MM.1S (cell line): Measurements from ENCODE around the gene SYNE2.

ENCODE experiments used
- DNase-seq: peaks from one replicate; pipeline ENCODE4 v3.0.0-alpha.2; 2015
- H2AFZ ChIP-seq: fragments of 300-600 bp; sonication (generic); 2 replicates; pipeline ENCODE4 v1.6.0; 2016; ENCODE audit warnings: antibody characterized with exemption, low read length
- H3F3A ChIP-seq: fragments of 300-600 bp; sonication (generic); 2 replicates; pipeline ENCODE4 v1.6.1; 2016; ENCODE audit warnings: mild to moderate bottlenecking, antibody characterized with exemption, low read length, moderate library complexity, mixed read lengths; ENCODE audit not compliant: insufficient read depth
- H3K27ac ChIP-seq: fragments of 300-600 bp; sonication (generic); 2 replicates; pipeline ENCODE4 v1.5.1; 2016; ENCODE audit warnings: mild to moderate bottlenecking, low read length
- H3K27me3 ChIP-seq: fragments of 300-600 bp; sonication (generic); replicated peaks from 2 replicates; pipeline ENCODE4 v1.6.0; 2016; ENCODE audit warnings: low read length; ENCODE audit not compliant: insufficient read depth
- H3K36me3 ChIP-seq: fragments of 300-600 bp; sonication (generic); replicated peaks from 2 replicates; pipeline ENCODE4 v1.6.1; 2016; ENCODE audit warnings: mild to moderate bottlenecking, low read length, mixed read lengths; ENCODE audit not compliant: insufficient read depth
- H3K4me1 ChIP-seq: fragments of 300-600 bp; sonication (generic); 2 replicates; pipeline ENCODE4 v1.6.1; 2016; ENCODE audit warnings: low read length, mixed read lengths
- H3K4me2 ChIP-seq: fragments of 300-600 bp; sonication (generic); 2 replicates; pipeline ENCODE4 v1.6.0; 2016; ENCODE audit warnings: low read depth, low read length
- H3K4me3 ChIP-seq: fragments of 300-600 bp; sonication (generic); 2 replicates; pipeline ENCODE4 v1.5.1; 2016; ENCODE audit warnings: low read length, mixed read lengths
- H3K79me2 ChIP-seq: fragments of 300-600 bp; sonication (generic); 2 replicates; pipeline ENCODE4 v1.6.1; 2016; ENCODE audit warnings: mixed run types, low read length, mixed read lengths
- H3K9ac ChIP-seq: fragments of 300-600 bp; sonication (generic); 2 replicates; pipeline ENCODE4 v1.6.1; 2016; ENCODE audit warnings: low read length, mixed read lengths
- H3K9me2 ChIP-seq: fragments of 300-600 bp; sonication (generic); replicated peaks from 2 replicates; pipeline ENCODE4 v1.6.1; 2016; ENCODE audit warnings: mild to moderate bottlenecking, low read length, mixed read lengths; ENCODE audit not compliant: insufficient read depth
- H3K9me3 ChIP-seq: fragments of 300-600 bp; sonication (generic); replicated peaks from 2 replicates; pipeline ENCODE4 v1.6.1; 2016; ENCODE audit warnings: mild to moderate bottlenecking, low read length, mixed read lengths; ENCODE audit not compliant: insufficient read depth
- H4K20me1 ChIP-seq: fragments of 300-600 bp; sonication (generic); 2 replicates; pipeline ENCODE4 v1.6.1; 2016; ENCODE audit warnings: mild to moderate bottlenecking, low read length, moderate library complexity, mixed read lengths; ENCODE audit not compliant: insufficient read depth
- EZH2 ChIP-seq: fragments of 300-600 bp; sonication (generic); optimal IDR thresholded peaks from 2 replicates; pipeline ENCODE3; 2017; ENCODE audit warnings: low read depth, mild to moderate bottlenecking, antibody characterized with exemption, low read length, mixed read lengths
- EZH2phosphoT487 ChIP-seq: fragments of 300-600 bp; sonication (generic); IDR thresholded peaks from 2 replicates; pipeline ENCODE4 v1.6.1; 2018; ENCODE audit warnings: antibody characterized with exemption, low read length
- TF ChIP-seq, protein P1 (sequence below): fragments of 300-600 bp; sonication (generic); IDR thresholded peaks from 2 replicates; pipeline ENCODE4 v1.5.1; 2016; ENCODE audit warnings: antibody characterized with exemption, low read length, mixed read lengths

SYNE2 gene

DNA sequence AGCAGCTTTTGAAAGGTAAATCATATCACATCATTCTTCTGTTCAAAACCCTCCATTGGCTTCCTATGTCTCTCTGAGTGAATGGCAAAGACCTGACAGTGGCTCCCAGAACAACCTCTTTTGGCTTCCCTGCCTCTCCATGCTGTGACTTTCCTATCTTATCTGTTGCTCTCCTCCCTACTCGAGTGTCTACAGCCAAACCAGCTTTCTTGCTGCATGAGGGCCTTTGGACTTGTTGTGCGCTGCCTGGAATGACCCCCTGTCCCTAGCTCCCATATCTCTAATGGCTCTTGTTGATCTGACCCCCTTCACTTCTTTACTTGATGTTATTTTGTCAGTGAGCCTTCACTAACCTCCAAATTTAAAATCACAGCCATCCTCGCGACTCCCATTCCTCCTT is 2.5 kb downstream of the SYNE2 start:
- H2AFZ ChIP-seq = no peak overlapping the region
- H3K36me3 ChIP-seq = no peaks in the 10 kb centered on the region
- H3K27me3 ChIP-seq = no peaks in the 10 kb centered on the region
- no peak overlapping the region for H3K4me2 ChIP-seq
- no peaks in the 10 kb centered on the region for H3F3A ChIP-seq
- TF ChIP-seq EZH2 = no peak
- no peak overlapping the region for H3K27ac ChIP-seq
- H3K9ac ChIP-seq = no peak overlapping the region
- H3K9me3 ChIP-seq = no peaks in the 10 kb centered on the region
- no peaks in the 10 kb centered on the region for H3K9me2 ChIP-seq
- no peaks in the 10 kb centered on the region for H4K20me1 ChIP-seq
- H3K4me1 ChIP-seq = no peaks in the 10 kb centered on the region
- no peak overlapping the region for H3K4me3 ChIP-seq
- DNase-seq = no peak
- peaks cover 55% of the 10 kb centered on the region for H3K79me2 ChIP-seq

DNA sequence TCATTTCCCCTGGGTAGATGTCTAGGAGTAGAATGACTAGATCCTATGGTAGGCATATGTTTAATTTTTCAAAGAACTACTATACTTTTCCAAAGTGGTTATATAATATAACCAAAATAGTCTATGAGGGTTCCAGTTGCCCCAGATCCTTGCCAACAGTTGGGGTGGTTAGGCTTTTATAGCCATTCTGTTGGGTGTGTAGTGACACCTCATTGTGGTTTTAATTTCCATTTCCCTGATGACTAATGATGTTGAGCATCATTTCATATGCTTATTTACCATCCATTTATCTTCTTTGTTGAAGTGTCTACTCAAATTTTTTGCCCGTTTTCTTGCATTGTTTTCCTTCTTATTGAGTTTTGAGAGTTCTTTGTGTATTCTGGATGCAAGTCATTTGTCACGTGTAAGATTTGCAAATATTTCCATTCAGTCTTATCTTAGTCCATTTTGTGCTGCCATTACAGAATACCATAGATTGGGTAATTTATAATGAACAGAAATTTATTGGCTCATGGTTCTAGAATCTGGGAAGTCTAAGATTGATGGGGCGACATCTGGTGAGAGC is 4.7 kb downstream of the SYNE2 start:
- Histone ChIP-seq H3K79me2 (peaks cover 73% of the 10 kb centered on the region), H3K9me2 (no peaks in the 10 kb centered on the region), H3F3A (no peaks in the 10 kb centered on the region), H3K4me2 (no peak overlapping the region), H3K9me3 (no peaks in the 10 kb centered on the region), H2AFZ (no peak overlapping the region), H3K9ac (no peak overlapping the region), H3K27ac (no peak overlapping the region), H3K4me1 (no peaks in the 10 kb centered on the region), H3K27me3 (no peaks in the 10 kb centered on the region), H3K36me3 (no peaks in the 10 kb centered on the region), H3K4me3 (no peak overlapping the region), H4K20me1 (no peaks in the 10 kb centered on the region)
- no peak for DNase-seq
- TF ChIP-seq EZH2phosphoT487 (no peak), EZH2 (no peak)
- TF ChIP-seq, protein P1, sequence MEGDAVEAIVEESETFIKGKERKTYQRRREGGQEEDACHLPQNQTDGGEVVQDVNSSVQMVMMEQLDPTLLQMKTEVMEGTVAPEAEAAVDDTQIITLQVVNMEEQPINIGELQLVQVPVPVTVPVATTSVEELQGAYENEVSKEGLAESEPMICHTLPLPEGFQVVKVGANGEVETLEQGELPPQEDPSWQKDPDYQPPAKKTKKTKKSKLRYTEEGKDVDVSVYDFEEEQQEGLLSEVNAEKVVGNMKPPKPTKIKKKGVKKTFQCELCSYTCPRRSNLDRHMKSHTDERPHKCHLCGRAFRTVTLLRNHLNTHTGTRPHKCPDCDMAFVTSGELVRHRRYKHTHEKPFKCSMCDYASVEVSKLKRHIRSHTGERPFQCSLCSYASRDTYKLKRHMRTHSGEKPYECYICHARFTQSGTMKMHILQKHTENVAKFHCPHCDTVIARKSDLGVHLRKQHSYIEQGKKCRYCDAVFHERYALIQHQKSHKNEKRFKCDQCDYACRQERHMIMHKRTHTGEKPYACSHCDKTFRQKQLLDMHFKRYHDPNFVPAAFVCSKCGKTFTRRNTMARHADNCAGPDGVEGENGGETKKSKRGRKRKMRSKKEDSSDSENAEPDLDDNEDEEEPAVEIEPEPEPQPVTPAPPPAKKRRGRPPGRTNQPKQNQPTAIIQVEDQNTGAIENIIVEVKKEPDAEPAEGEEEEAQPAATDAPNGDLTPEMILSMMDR = no peak

DNA sequence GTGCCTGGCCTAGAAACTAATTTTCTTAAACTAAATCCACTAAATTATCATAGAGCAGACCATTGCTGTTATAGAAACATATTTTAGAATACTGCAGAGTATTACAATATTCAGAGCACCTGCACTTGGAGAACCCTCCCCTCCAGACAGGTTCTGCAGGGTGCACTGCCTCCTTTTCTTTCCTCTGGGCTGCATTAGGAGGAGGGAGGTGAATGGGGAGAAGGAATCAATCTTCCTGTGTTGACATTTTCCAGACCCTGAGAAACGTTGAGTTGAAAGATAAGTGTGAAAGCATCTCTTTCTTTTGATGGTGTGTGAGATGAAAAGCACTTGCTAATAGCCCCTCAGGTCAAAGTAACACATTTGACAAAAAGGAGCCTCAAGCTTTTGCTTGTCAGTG is 7.3 kb downstream of the SYNE2 start:
- Histone ChIP-seq H2AFZ (no peak overlapping the region), H3K9me3 (no peaks in the 10 kb centered on the region), H3K36me3 (no peaks in the 10 kb centered on the region), H3K9ac (no peak overlapping the region), H3K4me1 (no peaks in the 10 kb centered on the region), H3K27ac (no peak overlapping the region), H3K4me2 (no peak overlapping the region), H4K20me1 (no peaks in the 10 kb centered on the region), H3F3A (peaks cover 7% of the 10 kb centered on the region), H3K79me2 (peaks cover 69% of the 10 kb centered on the region), H3K27me3 (no peaks in the 10 kb centered on the region), H3K4me3 (no peak overlapping the region), H3K9me2 (no peaks in the 10 kb centered on the region)
- DNase-seq = no peak
- no peak for TF ChIP-seq EZH2
- TF ChIP-seq, protein P1 = no peak
- TF ChIP-seq EZH2phosphoT487 = no peak

DNA sequence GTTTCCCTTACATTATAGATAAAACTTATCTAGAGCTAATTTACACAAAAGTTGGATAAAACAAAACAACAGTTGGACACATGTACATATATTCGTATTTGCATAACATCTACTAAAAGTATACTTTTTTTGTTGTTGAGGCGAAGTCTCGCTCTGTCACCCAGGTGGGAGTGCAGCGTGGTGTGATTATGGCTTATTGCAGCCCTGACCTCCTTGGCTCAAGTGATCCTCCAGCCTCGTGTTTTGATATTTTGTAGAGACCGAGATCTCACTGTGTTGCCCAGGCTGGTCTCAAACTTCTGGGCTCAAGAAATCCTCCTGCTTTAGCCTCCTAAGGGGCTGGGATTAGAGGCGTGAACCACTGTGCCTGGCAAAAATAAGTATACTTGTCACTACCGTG is 9.4 kb downstream of the SYNE2 start:
- no peaks in the 10 kb centered on the region for H3K9me2 ChIP-seq
- H3K4me2 ChIP-seq = no peak overlapping the region
- no peak for TF ChIP-seq EZH2
- no peak for TF ChIP-seq EZH2phosphoT487
- TF ChIP-seq, protein P1 = no peak
- no peak overlapping the region for H3K27ac ChIP-seq
- no peaks in the 10 kb centered on the region for H4K20me1 ChIP-seq
- H3F3A ChIP-seq = peaks cover 7% of the 10 kb centered on the region
- DNase-seq = no peak
- H2AFZ ChIP-seq = no peak overlapping the region
- no peaks in the 10 kb centered on the region for H3K9me3 ChIP-seq
- no peak overlapping the region for H3K4me3 ChIP-seq
- H3K27me3 ChIP-seq = no peaks in the 10 kb centered on the region
- H3K79me2 ChIP-seq = peaks cover 57% of the 10 kb centered on the region
- 0 out of 2 replicates have a peak, but pooled peaks cover 3% of the 10 kb centered on the region for H3K4me1 ChIP-seq
- H3K9ac ChIP-seq = no peak overlapping the region
- no peaks in the 10 kb centered on the region for H3K36me3 ChIP-seq
